ENCODE results near the gene MAP3K20. TPM values are rescaled to one million over a fixed set of nuclear protein-coding genes. Genes with fewer than 3 reads are reported as not detected.

MAP3K20 gene
- total RNA-seq, 3 donors from 2014 or later: 8.8 to 238 (median 30.5) TPM

DNA sequence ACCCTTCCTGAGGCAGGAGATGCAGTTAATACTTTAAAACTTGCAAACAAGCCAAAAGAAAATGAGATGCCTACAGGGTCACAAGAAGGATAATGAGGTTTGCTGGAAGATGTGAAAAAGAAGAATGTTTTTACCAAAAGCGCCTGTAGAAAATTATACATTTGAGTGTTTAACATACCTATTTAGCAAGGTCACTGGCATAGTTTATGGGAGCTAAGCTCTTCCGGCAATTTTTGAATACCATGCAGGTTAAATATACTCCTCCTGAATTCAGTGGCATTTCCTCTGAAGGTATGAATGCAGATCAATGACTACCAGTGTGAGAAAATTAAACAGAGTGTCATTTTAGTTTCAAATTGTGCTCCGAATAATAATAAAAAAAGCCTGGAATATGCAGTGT lies 21.2 kb upstream of the MAP3K20 start:
- TF ChIP-seq, protein P1, sequence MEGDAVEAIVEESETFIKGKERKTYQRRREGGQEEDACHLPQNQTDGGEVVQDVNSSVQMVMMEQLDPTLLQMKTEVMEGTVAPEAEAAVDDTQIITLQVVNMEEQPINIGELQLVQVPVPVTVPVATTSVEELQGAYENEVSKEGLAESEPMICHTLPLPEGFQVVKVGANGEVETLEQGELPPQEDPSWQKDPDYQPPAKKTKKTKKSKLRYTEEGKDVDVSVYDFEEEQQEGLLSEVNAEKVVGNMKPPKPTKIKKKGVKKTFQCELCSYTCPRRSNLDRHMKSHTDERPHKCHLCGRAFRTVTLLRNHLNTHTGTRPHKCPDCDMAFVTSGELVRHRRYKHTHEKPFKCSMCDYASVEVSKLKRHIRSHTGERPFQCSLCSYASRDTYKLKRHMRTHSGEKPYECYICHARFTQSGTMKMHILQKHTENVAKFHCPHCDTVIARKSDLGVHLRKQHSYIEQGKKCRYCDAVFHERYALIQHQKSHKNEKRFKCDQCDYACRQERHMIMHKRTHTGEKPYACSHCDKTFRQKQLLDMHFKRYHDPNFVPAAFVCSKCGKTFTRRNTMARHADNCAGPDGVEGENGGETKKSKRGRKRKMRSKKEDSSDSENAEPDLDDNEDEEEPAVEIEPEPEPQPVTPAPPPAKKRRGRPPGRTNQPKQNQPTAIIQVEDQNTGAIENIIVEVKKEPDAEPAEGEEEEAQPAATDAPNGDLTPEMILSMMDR (IDR thresholded peaks at IDR 0.05): no peak
- Histone ChIP-seq H3K9me3 (no peaks in the 10 kb centered on the region), H3K4me3 (no peak overlapping the region), H3K4me1 (ENCODE audit: low read depth) (peaks cover 7% of the 10 kb centered on the region), H3K36me3 (ENCODE audit: low read depth) (no peaks in the 10 kb centered on the region)
- ATAC-seq (no peak), DNase-seq (no peak)
- intact Hi-C loops (cut with DNase I, micrococcal nuclease): no loop called here

DNA sequence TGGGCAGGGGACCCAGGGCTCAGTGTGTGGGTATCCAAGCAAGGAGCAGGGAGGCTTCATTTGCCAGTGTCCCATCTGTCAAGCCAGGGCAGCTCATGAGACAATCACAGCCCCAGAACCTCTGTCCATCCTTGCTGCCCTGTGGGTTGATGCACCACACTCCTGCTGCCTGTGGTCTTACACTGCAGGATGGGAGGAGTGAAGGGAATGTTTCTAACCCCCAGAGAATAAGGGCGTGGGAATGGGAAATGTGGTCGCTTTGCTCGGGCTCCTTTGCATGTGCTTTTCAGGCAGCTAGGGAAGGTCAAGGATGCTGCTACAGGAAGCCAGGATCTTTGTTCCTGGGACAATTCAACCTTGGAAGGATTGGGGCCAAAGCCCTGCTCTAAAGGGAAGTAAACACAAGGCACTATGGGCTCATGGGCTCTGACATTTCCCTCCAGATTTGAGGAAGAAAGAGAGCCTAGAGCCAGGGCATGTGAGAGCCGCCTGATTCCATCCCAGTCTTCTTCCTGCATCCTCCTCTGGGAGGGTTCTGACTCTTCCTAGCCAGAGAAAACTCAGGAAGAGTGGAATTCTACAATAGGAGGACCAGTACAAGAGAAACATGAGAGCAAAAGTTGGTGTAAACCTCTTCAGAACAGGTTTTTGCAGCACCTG lies 18.8 kb upstream of the MAP3K20 start:
- H3K4me1 ChIP-seq (ENCODE audit: low read depth): no peaks in the 10 kb centered on the region
- no peak for ATAC-seq
- no peak for DNase-seq
- H3K9me3 ChIP-seq: no peaks in the 10 kb centered on the region
- TF ChIP-seq, protein P1 (IDR thresholded peaks at IDR 0.05): no peak
- intact Hi-C loops (cut with DNase I, micrococcal nuclease): no loop called here
- no peaks in the 10 kb centered on the region for H3K36me3 ChIP-seq (ENCODE audit: low read depth)
- no peak overlapping the region for H3K4me3 ChIP-seq

DNA sequence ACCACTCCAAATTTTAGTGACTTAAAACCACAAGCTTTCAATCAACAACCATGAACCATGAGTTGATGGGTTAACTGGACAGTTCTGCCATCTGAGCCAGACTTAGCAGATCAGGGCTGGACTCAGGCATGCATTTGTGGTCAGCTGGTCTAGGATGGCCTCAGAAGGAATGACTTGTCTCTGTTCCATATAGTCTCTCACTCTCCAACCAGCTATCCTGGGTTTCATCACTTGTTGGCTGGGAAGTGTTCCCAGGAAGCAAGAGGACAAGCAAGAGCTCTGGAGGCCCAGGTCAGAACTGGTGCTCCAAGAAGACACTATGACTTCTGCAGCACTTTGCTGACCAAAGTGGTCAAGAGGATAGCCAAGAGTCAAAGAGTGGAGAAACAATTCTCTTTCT lies 17.5 kb upstream of the MAP3K20 start:
- ATAC-seq (no peak), DNase-seq (no peak)
- H3K4me3 ChIP-seq: no peak overlapping the region
- intact Hi-C loops (cut with DNase I, micrococcal nuclease): no loop called here
- TF ChIP-seq, protein P1 (IDR thresholded peaks at IDR 0.05): no peak
- no peaks in the 10 kb centered on the region for H3K36me3 ChIP-seq (ENCODE audit: low read depth)
- no peaks in the 10 kb centered on the region for H3K4me1 ChIP-seq (ENCODE audit: low read depth)
- H3K9me3 ChIP-seq: no peaks in the 10 kb centered on the region

DNA sequence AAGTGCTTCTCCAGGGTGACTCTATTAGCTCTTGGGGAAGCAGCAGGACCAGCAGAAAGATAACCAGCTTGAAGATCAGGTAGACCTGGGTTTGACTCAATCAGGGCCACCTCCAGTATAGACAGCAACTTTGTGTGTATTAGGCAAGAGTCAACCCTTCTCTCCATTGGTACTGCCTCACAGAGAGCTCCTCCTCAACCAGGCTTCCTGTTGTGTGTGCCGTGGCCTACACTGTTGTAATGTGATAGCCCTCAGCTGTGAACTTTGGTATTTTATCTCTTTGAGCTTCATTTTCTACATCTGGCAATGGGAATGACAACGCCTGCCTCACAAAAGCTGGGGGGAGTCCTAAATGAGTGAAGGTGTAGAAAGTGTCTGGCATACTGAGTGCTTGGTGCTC lies 17.0 kb upstream of the MAP3K20 start:
- Histone ChIP-seq H3K4me1 (ENCODE audit: low read depth) (no peaks in the 10 kb centered on the region), H3K4me3 (no peak overlapping the region), H3K9me3 (no peaks in the 10 kb centered on the region), H3K36me3 (ENCODE audit: low read depth) (no peaks in the 10 kb centered on the region)
- ATAC-seq (no peak), DNase-seq (no peak)
- TF ChIP-seq, protein P1 (IDR thresholded peaks at IDR 0.05): no peak
- intact Hi-C loops (cut with DNase I, micrococcal nuclease): no loop called here

DNA sequence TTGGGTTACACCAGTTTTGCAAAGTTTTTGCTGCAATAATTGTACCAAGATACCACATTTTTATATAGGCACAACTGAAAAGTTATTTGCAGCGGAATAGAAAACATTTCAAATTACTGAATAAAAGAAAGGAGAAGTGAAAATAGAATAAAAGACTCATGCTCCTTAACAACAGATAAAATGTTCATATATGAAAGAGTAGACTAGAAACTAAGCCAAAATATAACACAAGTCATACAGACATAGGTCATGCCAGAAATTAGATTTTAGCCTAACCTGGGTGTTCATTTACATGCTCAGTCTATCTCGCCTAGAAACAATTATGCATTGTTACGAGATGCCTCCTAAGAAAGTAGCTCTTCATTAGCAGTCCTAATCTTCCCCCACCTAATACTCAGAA lies 16.4 kb upstream of the MAP3K20 start:
- DNase-seq: no peak
- Histone ChIP-seq H3K36me3 (ENCODE audit: low read depth) (no peaks in the 10 kb centered on the region), H3K9me3 (no peaks in the 10 kb centered on the region), H3K4me1 (ENCODE audit: low read depth) (no peaks in the 10 kb centered on the region), H3K4me3 (no peak overlapping the region)
- TF ChIP-seq, protein P1 (IDR thresholded peaks at IDR 0.05): no peak
- intact Hi-C loops (cut with DNase I, micrococcal nuclease): no loop called here
- ATAC-seq: no peak
